GM18517 (cell line): Measurements from ENCODE around the gene VIPAS39.

Experiments used
- ATAC-seq: cut with Tn5 transposase; IDR thresholded peaks from one replicate; pipeline ENCODE4 v1.9.1; 2021; ENCODE audit warnings: mild to moderate bottlenecking, moderate library complexity; ENCODE audit not compliant: unreplicated experiment

VIPAS39 gene

DNA sequence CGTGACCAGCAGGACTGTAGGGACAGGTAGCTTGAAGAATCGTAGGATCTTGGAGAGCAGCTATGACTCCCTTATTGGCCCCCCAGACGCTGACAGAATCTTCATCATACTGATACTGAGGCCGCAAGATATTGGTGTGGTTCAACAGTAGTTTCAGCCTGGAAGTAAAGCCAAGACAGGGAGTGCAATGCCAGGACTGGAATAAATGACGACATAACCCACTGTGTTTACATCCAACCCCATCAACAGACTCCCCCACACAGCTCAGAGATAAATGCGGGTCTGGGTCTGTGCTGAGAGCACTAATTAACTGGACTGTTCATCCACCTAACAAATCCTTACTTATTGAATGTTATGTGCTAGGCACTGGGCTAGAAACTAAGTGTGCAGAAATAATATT is 50.7 kb downstream of the VIPAS39 start:
- ATAC-seq, result no peak

DNA sequence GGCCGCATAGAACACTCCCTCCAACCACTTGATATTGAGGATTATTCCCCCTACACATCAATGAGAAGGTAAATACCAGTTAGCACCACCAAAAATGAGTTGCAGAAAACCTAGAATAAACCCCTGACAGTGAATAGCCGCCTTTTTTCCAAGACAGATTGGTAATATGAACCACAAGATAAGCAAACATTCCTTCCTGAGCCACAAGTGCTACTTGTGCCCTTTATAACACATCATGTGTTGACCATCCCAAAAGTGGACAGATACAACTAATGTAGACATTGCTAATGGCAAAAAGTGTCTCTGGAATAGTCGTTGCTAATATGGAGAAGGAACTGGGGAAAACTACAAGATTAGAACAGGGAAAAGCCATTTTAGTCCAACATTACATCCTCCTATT is 51.3 kb downstream of the VIPAS39 start:
- ATAC-seq, result no peak

DNA sequence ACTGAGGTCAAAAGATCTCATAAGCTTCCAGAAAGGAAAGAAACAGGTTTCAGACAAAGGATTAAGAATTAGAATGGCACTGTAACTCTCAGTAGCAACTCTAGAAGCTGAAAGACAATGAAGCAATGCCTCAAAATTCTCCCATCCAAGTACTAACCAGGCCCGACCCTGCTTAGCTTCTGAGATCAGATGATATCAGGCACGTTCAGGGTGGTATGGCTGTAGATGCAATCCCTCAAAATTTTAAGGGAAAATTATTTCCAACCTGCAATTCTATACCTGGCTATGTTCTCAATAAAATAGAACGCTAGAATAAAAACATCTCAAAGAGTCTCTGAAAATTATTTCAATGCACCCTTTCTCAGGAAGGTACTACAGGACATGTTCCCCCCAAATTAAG is 53.6 kb downstream of the VIPAS39 start:
- no peak for ATAC-seq

DNA sequence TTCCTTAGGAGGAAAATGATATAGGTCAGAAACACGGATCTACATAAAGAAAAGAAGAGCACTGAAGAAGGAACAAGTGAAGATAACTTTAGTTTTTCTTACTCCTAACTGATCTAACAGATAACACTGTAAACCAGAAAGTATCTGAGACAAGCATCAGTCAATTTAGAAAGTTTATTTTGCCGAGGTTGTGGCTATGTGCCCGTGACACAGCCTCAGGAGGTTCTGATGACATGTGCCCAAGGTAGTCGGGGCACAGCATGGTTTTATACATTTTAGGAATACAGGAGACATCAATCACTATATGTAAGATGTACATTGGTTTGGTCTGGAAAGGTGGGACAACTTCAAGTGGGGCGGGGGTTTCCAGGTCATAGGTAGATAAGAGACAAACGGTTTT is 57.2 kb downstream of the VIPAS39 start:
- ATAC-seq, result no peak

DNA sequence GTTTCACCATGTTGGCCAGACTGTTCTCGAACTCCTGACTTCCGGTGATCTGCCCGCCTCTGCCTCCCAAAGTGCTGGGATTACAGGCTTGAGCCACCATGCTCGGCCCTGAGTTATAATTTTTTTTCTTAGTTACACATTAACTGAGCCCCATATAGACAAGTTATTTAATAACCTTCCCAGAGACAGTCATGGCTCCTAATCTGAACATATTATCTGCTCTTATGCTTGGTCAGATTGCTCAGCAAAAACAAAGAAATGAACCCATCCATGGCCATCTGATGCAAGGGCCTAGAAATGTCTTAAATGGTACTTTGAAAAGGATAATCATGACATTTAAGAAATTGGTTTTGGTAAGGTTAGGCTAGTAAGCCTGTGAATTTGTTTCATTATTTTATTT is 67.2 kb downstream of the VIPAS39 start:
- no peak for ATAC-seq

DNA sequence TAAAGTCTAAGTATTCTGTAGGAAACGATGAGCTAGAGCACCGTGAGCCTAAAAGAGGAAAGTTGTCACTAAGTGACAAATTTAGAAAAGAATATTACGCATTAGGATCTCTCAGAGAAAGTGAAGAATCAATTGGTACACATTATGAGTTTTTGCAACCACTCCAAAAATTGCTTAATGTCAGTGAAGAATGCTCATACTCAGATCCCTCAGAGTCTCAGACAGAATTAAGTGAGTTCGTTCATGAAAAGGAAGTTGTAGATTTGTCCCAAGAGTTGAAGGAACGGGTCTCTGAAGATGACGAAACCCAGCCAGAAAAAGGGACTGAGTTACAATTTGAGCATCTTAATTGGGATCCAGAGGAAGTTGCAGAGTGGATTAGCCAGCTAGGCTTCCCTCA is 78.7 kb downstream of the VIPAS39 start:
- ATAC-seq, result no peak

DNA sequence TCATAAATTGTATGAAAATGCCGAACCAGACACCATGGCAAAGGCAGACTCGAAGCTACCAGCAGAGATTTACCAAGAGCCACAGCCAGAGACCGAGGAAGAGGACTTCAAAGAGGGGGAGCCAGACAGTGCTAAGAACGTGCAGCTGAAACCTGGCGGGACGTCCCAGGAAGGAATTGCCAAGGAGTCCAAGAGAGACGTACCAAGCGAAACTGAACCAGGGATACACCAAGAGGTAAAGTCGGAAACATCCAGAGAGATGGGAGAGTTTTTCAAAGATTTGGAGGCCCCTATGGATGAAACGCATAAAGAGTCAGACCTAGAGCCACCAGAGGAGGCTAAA is 79.9 kb downstream of the VIPAS39 start:
- no peak for ATAC-seq

DNA sequence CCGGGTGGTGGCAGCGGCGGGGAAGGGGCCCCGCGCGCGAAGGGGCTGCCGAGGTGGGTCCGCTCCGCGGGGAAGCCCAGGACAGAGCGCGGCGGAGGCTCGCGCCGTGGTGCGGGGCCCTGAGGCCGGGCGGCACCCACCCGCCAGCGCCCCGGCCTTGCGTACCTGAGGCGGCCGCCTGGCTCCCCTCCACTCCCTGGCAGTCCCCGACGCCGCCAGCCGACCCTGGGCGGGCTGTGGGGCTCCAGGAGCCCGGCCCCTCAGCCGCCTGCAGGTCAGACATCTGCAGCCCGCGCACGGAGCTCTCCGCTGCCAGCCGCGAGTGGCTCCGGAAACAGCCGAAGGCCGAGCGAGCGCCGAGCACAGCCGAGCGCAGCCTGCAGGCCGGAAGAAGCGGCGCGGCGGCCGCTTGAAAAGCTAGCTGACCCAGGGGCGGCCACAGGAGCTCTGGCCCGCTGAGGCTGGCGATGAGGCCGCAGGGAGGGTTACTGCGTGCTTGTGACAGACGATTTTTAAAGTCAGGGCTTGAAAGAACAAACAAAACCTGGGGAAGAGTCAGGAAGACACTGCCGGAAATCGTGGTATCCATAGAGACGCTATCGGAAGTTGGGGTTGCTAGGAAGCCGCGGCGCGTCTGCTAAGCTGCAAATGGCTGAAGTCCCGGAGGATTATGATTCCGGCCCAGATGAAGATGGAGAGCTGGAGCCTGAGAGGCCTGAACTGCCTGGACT is 80.5 kb downstream of the VIPAS39 start, which contains the start of the genes SAMD15 and TMED8:
TSS of gene SAMD15 (plus strand) at position 609 of the 731 bp plus-strand sequence. CDS start at position 649, 40 bp downstream.
TSS of gene TMED8 (minus strand) at position 324 of the 731 bp plus-strand sequence. CDS start at position 283, 41 bp downstream.
- ATAC-seq, result peak; percentile 85
